H1 (cell line): ENCODE results near the gene SLC1A7. TPM values are rescaled to one million over a fixed set of nuclear protein-coding genes. Genes with fewer than 3 reads are reported as not detected.

Source experiments
- ATF3 ChIP-seq: IDR thresholded peaks from 2 replicates; pipeline ENCODE4 v1.6.1; 2011; ENCODE audit warnings: low read depth, mild to moderate bottlenecking, low read length; ENCODE audit not compliant: insufficient read depth
- CBX8 ChIP-seq: fragments of 300-800, 300-1000 bp; sonication (generic); IDR thresholded peaks from 2 replicates; pipeline ENCODE4 v1.7.1; 2016; ENCODE audit warnings: low read depth, low read length, borderline replicate concordance
- CREB1 ChIP-seq: IDR thresholded peaks from 2 replicates; pipeline ENCODE4 v1.6.1; 2012; ENCODE audit warnings: inconsistent platforms
- CTCF ChIP-seq, 3 experiments: IDR thresholded peaks; 1 replicate in 2 of 3; 2 replicates in 1 of 3; pipeline versions ENCODE4 v1.5.1 to v1.6.1; 2011; ENCODE audit warnings: low read length in 3 of 3, mild to moderate bottlenecking in 3 of 3, inconsistent platforms in 2 of 3, low read depth in 1 of 3, moderate library complexity in 1 of 3; ENCODE audit not compliant: insufficient read depth in 1 of 3; ENCODE audit errors: control extremely low read depth in 1 of 3
- GABPA ChIP-seq: IDR thresholded peaks from 2 replicates; pipeline ENCODE4 v1.6.1; 2011; ENCODE audit warnings: mild to moderate bottlenecking, low read length, moderate library complexity, borderline replicate concordance; ENCODE audit not compliant: insufficient read depth
- JUN ChIP-seq: IDR thresholded peaks from 2 replicates; pipeline ENCODE4 v1.6.1; 2011; ENCODE audit warnings: low read depth, mild to moderate bottlenecking, improper control_type of control experiment, low read length
- TAF7 ChIP-seq: optimal IDR thresholded peaks from 2 replicates; pipeline ENCODE3; 2011; ENCODE audit warnings: low read depth, mild to moderate bottlenecking, inconsistent platforms, low read length, moderate library complexity, borderline replicate concordance
- polyA plus RNA-seq, 7 experiments: library from polyadenylated mRNA; depleted of rRNA in 3 of 7; stranded (reverse) in 5 of 7; unstranded in 2 of 7; fragments of >200 nt in 5 of 7; fragments of 200-250 nt in 2 of 7; gene quantifications; 1 replicate in 5 of 7; 2 replicates in 1 of 7; 4 replicates in 1 of 7; pipeline versions ENCODE4 v1.2.1 to v1.2.3, GENCODE V29; 2011 to 2013; ENCODE audit warnings: missing spikeins in 2 of 7, mixed read lengths in 2 of 7
- total RNA-seq: library from RNA; stranded (reverse); fragmentation: NEBNext Ultra II Directional; extraction: Animal tissue kit (Norgen Biotek cat#: 25700); gene quantifications from 2 replicates; pipeline ENCODE4 v1.2.1, GENCODE V29; 2021

SLC1A7 gene
- total and polyA plus RNA-seq, 2 of the 8 experiments (the other 6 are each of a cell fraction or from before 2014, with no cell fraction given) = not detected

- no peak for TF ChIP-seq CBX8
- no peak for TF ChIP-seq JUN
- TF ChIP-seq CTCF (IDR thresholded peaks at IDR 0.05; ENCODE audit: control extremely low read depth in 1 of 3, insufficient read depth in 1 of 3, low read depth in 1 of 3, low read length in 3 of 3) = no peak
- TF ChIP-seq TAF7 = no peak
- TF ChIP-seq GABPA = no peak
- no peak for TF ChIP-seq ATF3
- TF ChIP-seq CREB1 = no peak
These were observed 11.4 kb downstream of the SLC1A7 start (continued) for GRCh38 chr1:53130878-53131589.
